SH-SY5Y (cell line): ENCODE measurements around the gene GAS6.

Source experiments
- GATA2 ChIP-seq: IDR thresholded peaks from 2 replicates; pipeline ENCODE4 v1.6.1; 2011; ENCODE audit warnings: mild to moderate bottlenecking, low read depth, low read length
- GATA3 ChIP-seq: IDR thresholded peaks from 2 replicates; pipeline ENCODE4 v1.6.1; 2011; ENCODE audit warnings: low read depth, mild to moderate bottlenecking, low read length, moderate library complexity

DNA sequence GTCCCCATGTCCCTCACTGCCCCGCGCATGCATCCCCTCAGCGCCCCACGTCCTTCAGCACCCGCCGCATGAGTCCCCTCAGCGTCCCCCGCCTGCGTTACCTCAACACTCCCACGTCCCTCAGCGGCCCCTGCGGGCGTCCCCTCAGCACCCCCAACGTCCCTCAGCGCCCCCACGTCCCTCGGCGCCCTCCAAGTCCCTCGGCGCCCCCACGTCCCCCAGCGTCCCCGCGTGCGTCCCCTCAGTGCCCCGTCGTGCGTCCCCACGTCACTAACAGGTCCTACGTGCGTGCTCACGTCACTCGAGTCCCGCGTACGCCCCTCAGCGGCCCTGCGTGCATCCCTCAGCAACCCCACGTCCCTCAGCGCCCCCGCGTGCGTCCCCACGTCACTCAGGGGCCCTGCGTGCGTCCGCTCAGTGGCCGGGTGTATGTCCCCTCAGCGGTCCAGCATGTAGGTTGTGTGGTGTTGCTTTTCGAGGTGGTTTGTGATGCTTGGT, 19.5 kb upstream of the GAS6 start:
- TF ChIP-seq GATA3 (no peak), GATA2 (no peak)
